Measurements from ENCODE around the gene ANKRD6.

ANKRD6 gene

GRCh38 chr6:89434150-89434499 lies 1.2 kb downstream of the ANKRD6 start:
- TF ChIP-seq ARNT (IDR thresholded peaks at IDR 0.05): no peak
- no peak for TF ChIP-seq FOXM1 (IDR thresholded peaks at IDR 0.05; ENCODE audit: borderline replicate concordance)
- no peak for TF ChIP-seq TARDBP (IDR thresholded peaks at IDR 0.05)
- TF ChIP-seq ELF4 (IDR thresholded peaks at IDR 0.05): no peak
- no peak for TF ChIP-seq BHLHE40 (IDR thresholded peaks at IDR 0.05; ENCODE audit: borderline replicate concordance)
- no peak for TF ChIP-seq NFRKB (IDR thresholded peaks at IDR 0.05)
- TF ChIP-seq ZNF384 (IDR thresholded peaks at IDR 0.05): no peak
- no peak for TF ChIP-seq L3MBTL2 (conservative IDR thresholded peaks at IDR 0.05)
- ChIA-PET POLR2A (interaction anchor here (0.8 kb wide), 1 partner anchor 187 kb away, joined by 3 read pairs; no protein-coding TSS in a partner anchor), CTCF (interaction anchor here (0.6 to 0.8 kb wide), 2 partner anchors 177 to 342 kb away, joined by 3 to 6 read pairs; no protein-coding TSS in a partner anchor)
- DNase-seq (ENCODE audit: extremely low spot score): no peak

GRCh38 chr6:89434954-89435353 lies 2.0 kb downstream of the ANKRD6 start:
- ChIA-PET POLR2A (no interaction called here), CTCF (no interaction called here)

GRCh38 chr6:89436226-89436625 lies 3.3 kb downstream of the ANKRD6 start:
- ChIA-PET POLR2A (interaction anchor here (1.0 to 1.6 kb wide), 2 partner anchors 162 to 202 kb away, joined by 3 read pairs; partner anchors contain the start of gene LYRM2), CTCF (no interaction called here)
- no peak for TF ChIP-seq LEF1 (IDR thresholded peaks at IDR 0.05; ENCODE audit: borderline replicate concordance)
- DNase-seq (ENCODE audit: extremely low spot score): no peak

More at GRCh38 chr6:89434954-89435353, 2.0 kb downstream of the ANKRD6 start:
- DNase-seq (ENCODE audit: extremely low spot score): no peak
- TF ChIP-seq ARNT (IDR thresholded peaks at IDR 0.05) (no peak), FOXM1 (IDR thresholded peaks at IDR 0.05; ENCODE audit: borderline replicate concordance) (no peak), FOXA1 (IDR thresholded peaks at IDR 0.05) (no peak), ELF4 (IDR thresholded peaks at IDR 0.05) (no peak), NFRKB (IDR thresholded peaks at IDR 0.05) (no peak), HDGF (IDR thresholded peaks at IDR 0.05; ENCODE audit: borderline replicate concordance) (no peak), ZNF384 (IDR thresholded peaks at IDR 0.05) (no peak), TARDBP (IDR thresholded peaks at IDR 0.05) (no peak), BHLHE40 (IDR thresholded peaks at IDR 0.05; ENCODE audit: borderline replicate concordance) (no peak), CTBP1 (IDR thresholded peaks at IDR 0.05; ENCODE audit: borderline replicate concordance) (no peak), SUZ12 (IDR thresholded peaks at IDR 0.05) (no peak), L3MBTL2 (conservative IDR thresholded peaks at IDR 0.05) (no peak), FOXK2 (IDR thresholded peaks at IDR 0.05) (no peak), LEF1 (IDR thresholded peaks at IDR 0.05; ENCODE audit: borderline replicate concordance) (no peak), PKNOX1 (IDR thresholded peaks at IDR 0.05) (no peak), SP1 (IDR thresholded peaks at IDR 0.05) (no peak)

- POLR2A ChIA-PET: interaction anchor here (0.9 kb wide), 1 partner anchor 9 kb away, joined by 3 read pairs; no protein-coding TSS in a partner anchor
- no peak for DNase-seq (ENCODE audit: extremely low spot score)
- CTCF ChIA-PET: no interaction called here
- TF ChIP-seq TARDBP (IDR thresholded peaks at IDR 0.05) (no peak), ZNF384 (IDR thresholded peaks at IDR 0.05) (no peak), BHLHE40 (IDR thresholded peaks at IDR 0.05; ENCODE audit: borderline replicate concordance) (no peak), ELF4 (IDR thresholded peaks at IDR 0.05) (no peak), FOXM1 (IDR thresholded peaks at IDR 0.05; ENCODE audit: borderline replicate concordance) (no peak), FOXA1 (IDR thresholded peaks at IDR 0.05) (no peak), ARNT (IDR thresholded peaks at IDR 0.05) (no peak), SP1 (IDR thresholded peaks at IDR 0.05) (no peak), HDGF (IDR thresholded peaks at IDR 0.05; ENCODE audit: borderline replicate concordance) (no peak), SUZ12 (IDR thresholded peaks at IDR 0.05) (no peak), CTBP1 (IDR thresholded peaks at IDR 0.05; ENCODE audit: borderline replicate concordance) (no peak), NFRKB (IDR thresholded peaks at IDR 0.05) (no peak), PKNOX1 (IDR thresholded peaks at IDR 0.05) (no peak), L3MBTL2 (conservative IDR thresholded peaks at IDR 0.05) (no peak), LEF1 (IDR thresholded peaks at IDR 0.05; ENCODE audit: borderline replicate concordance) (no peak)
Measured at GRCh38 chr6:89438248-89438647, 5.3 kb downstream of the ANKRD6 start.

- no peak for TF ChIP-seq CTBP1 (IDR thresholded peaks at IDR 0.05; ENCODE audit: borderline replicate concordance)
- TF ChIP-seq L3MBTL2 (conservative IDR thresholded peaks at IDR 0.05): no peak
- no peak for TF ChIP-seq HDGF (IDR thresholded peaks at IDR 0.05; ENCODE audit: borderline replicate concordance)
- TF ChIP-seq LEF1 (IDR thresholded peaks at IDR 0.05; ENCODE audit: borderline replicate concordance): no peak
- TF ChIP-seq FOXA1 (IDR thresholded peaks at IDR 0.05): no peak
- TF ChIP-seq NFRKB (IDR thresholded peaks at IDR 0.05): no peak
- no peak for TF ChIP-seq FOXM1 (IDR thresholded peaks at IDR 0.05; ENCODE audit: borderline replicate concordance)
- no peak for TF ChIP-seq ZNF384 (IDR thresholded peaks at IDR 0.05)
- TF ChIP-seq PKNOX1 (IDR thresholded peaks at IDR 0.05): no peak
- TF ChIP-seq SP1 (IDR thresholded peaks at IDR 0.05): no peak
- POLR2A ChIA-PET: no interaction called here
- CTCF ChIA-PET: no interaction called here
- no peak for DNase-seq (ENCODE audit: extremely low spot score)
Measured at GRCh38 chr6:89439014-89439413, 6.1 kb downstream of the ANKRD6 start.

GRCh38 chr6:89440200-89440599 lies 7.2 kb downstream of the ANKRD6 start:
- ChIA-PET CTCF (interaction anchor here (0.6 kb wide), 2 partner anchors 69 to 1038 kb away, joined by 3 to 4 read pairs; no protein-coding TSS in a partner anchor), POLR2A (interaction anchor here (0.7 kb wide), 1 partner anchor 27 kb away, joined by 3 read pairs; no protein-coding TSS in a partner anchor)
- TF ChIP-seq TARDBP (IDR thresholded peaks at IDR 0.05) (no peak), ARNT (IDR thresholded peaks at IDR 0.05) (no peak), FOXM1 (IDR thresholded peaks at IDR 0.05; ENCODE audit: borderline replicate concordance) (no peak), HDGF (IDR thresholded peaks at IDR 0.05; ENCODE audit: borderline replicate concordance) (no peak), SP1 (IDR thresholded peaks at IDR 0.05) (no peak), BHLHE40 (IDR thresholded peaks at IDR 0.05; ENCODE audit: borderline replicate concordance) (no peak), CTBP1 (IDR thresholded peaks at IDR 0.05; ENCODE audit: borderline replicate concordance) (no peak), FOXK2 (IDR thresholded peaks at IDR 0.05) (no peak), ZNF384 (IDR thresholded peaks at IDR 0.05) (no peak), FOXA1 (IDR thresholded peaks at IDR 0.05) (no peak), PKNOX1 (IDR thresholded peaks at IDR 0.05) (no peak), NFRKB (IDR thresholded peaks at IDR 0.05) (no peak), SUZ12 (IDR thresholded peaks at IDR 0.05) (no peak), ELF4 (IDR thresholded peaks at IDR 0.05) (no peak)
- no peak for DNase-seq (ENCODE audit: extremely low spot score)
